Esophagus muscularis mucosa (tissue), 4 donors: ENCODE data around the gene TENT5A. TPM values are rescaled to one million over a fixed set of nuclear protein-coding genes. Genes with fewer than 3 reads are reported as not detected.

ENCODE experiments used
- DNase-seq: peaks from one replicate; pipeline ENCODE4 v3.0.0-alpha.2; 2017; ENCODE audit errors: extremely low spot score
- H3K27ac ChIP-seq, 4 donors: fragments of 200-600 bp; sonication (generic); replicated peaks in 1 of 4; 1 replicate in 3 of 4; 2 replicates in 1 of 4; pipeline ENCODE4 v1.5.1; 2016 to 2019; ENCODE audit warnings: mild to moderate bottlenecking in 1 of 4
- H3K27me3 ChIP-seq, 4 donors: fragments of 200-600 bp; sonication (generic); one replicate each; pipeline versions ENCODE4 v1.5.1 to v1.6.0; 2016 to 2019
- H3K36me3 ChIP-seq, 4 donors: fragments of 200-600 bp; sonication (generic); one replicate each; pipeline ENCODE4 v1.5.1; 2016 to 2019
- H3K4me1 ChIP-seq, 4 donors: fragments of 200-600 bp; sonication (generic); one replicate each; pipeline ENCODE4 v1.5.1; 2016 to 2019
- H3K4me3 ChIP-seq, 4 donors: fragments of 200-600 bp; sonication (generic); 1 replicate in 2 of 4; 2 replicates in 2 of 4; pipeline ENCODE4 v1.5.1; 2016 to 2019; ENCODE audit warnings: mild to moderate bottlenecking in 4 of 4, moderate library complexity in 1 of 4
- H3K9me3 ChIP-seq, 4 donors: fragments of 200-600 bp; sonication (generic); 1 replicate in 3 of 4; 2 replicates in 1 of 4; pipeline ENCODE4 v1.5.1; 2016 to 2019
- CTCF ChIP-seq, 3 experiments: fragments of 200-600 bp in 2 of 3; fragments of 450-650 bp in 1 of 3; sonication (generic) in 2 of 3; IDR thresholded peaks; one replicate each; pipeline ENCODE4 v1.5.1; 2017 to 2019; ENCODE audit warnings: antibody characterized with exemption in 3 of 3, mild to moderate bottlenecking in 2 of 3, moderate library complexity in 1 of 3
- EP300 ChIP-seq: sonication (generic); formaldehyde crosslinking; IDR thresholded peaks from one replicate; pipeline ENCODE4 v1.6.1; 2017; ENCODE audit warnings: antibody characterized with exemption
- POLR2A ChIP-seq: fragments of 450-650 bp; IDR thresholded peaks from one replicate; pipeline ENCODE4 v1.6.1; 2017; ENCODE audit warnings: antibody characterized with exemption, moderate library complexity, mild to moderate bottlenecking, low read depth
- POLR2AphosphoS5 ChIP-seq, 2 donors: sonication (generic); formaldehyde crosslinking; IDR thresholded peaks; one replicate each; pipeline ENCODE4 v1.6.1; 2017; ENCODE audit warnings: antibody characterized with exemption in 2 of 2
- WGBS: methylation state at CpG from one replicate; pipeline ENCODE4 v1.1.5; 2018; 5-methylcytosine and 5-hydroxymethylcytosine counted together
- intact Hi-C: fragments of 100-400 bp; cut with DNase I; formaldehyde crosslinking; loops from one replicate; pipeline ENCODE4 v1.15.1; 2023
- total RNA-seq, 4 donors: library from RNA; depleted of rRNA; stranded (reverse); fragments of >200 nt; gene quantifications; one replicate each; pipeline versions ENCODE4 v1.1.0 to v1.2.1, GENCODE V29; 2016

TENT5A gene
- total RNA-seq, 4 donors from 2014 or later, result 8.5 to 10.4 (median 9.6) TPM

GRCh38 chr6:81739230-81740195 is 13.0 kb downstream of the TENT5A start:
- H3K27ac ChIP-seq, result no peak overlapping the region
- WGBS, result 90% methylated on average over 6 of the region's 6 CpGs
- intact Hi-C loops, result no loop called here

GRCh38 chr6:81736428-81736827 is 16.1 kb downstream of the TENT5A start:
- intact Hi-C loops, result no loop called here
- Histone ChIP-seq H3K27ac (no peak overlapping the region), H3K9me3 (no peaks in the 10 kb centered on the region), H3K27me3 (no peaks in the 10 kb centered on the region), H3K36me3 (no peaks in the 10 kb centered on the region), H3K4me3 (no peak overlapping the region), H3K4me1 (no peaks in the 10 kb centered on the region)
- no peak for TF ChIP-seq CTCF (IDR thresholded peaks at IDR 0.05)
- no peak for TF ChIP-seq POLR2AphosphoS5 (IDR thresholded peaks at IDR 0.05)
- TF ChIP-seq POLR2A, result no peak
- no peak for TF ChIP-seq EP300
- DNase-seq, result no peak

More at GRCh38 chr6:81739230-81740195, 13.0 kb downstream of the TENT5A start:
- Histone ChIP-seq H3K36me3 (no peaks in the 10 kb centered on the region), H3K9me3 (no peaks in the 10 kb centered on the region), H3K4me3 (no peak overlapping the region), H3K27me3 (no peaks in the 10 kb centered on the region), H3K4me1 (no peaks in the 10 kb centered on the region)
- no peak for DNase-seq
- TF ChIP-seq EP300 (no peak), POLR2A (no peak), POLR2AphosphoS5 (IDR thresholded peaks at IDR 0.05) (no peak), CTCF (IDR thresholded peaks at IDR 0.05) (no peak)

- Histone ChIP-seq H3K27ac (no peak overlapping the region), H3K9me3 (no peaks in the 10 kb centered on the region), H3K27me3 (no peaks in the 10 kb centered on the region), H3K36me3 (no peaks in the 10 kb centered on the region), H3K4me1 (no peaks in the 10 kb centered on the region), H3K4me3 (no peak overlapping the region)
- no peak for DNase-seq
- intact Hi-C loops, result no loop called here
- 86% methylated on average over 1 of the region's 1 CpG for WGBS
- TF ChIP-seq POLR2AphosphoS5 (IDR thresholded peaks at IDR 0.05) (no peak), POLR2A (no peak)
These were observed 16.6 kb downstream of the TENT5A start for GRCh38 chr6:81735756-81736380.

- no peak overlapping the region for H3K4me3 ChIP-seq
- 91% methylated on average over 2 of the region's 2 CpGs for WGBS
- no peak for DNase-seq
- no peaks in the 10 kb centered on the region for H3K36me3 ChIP-seq
- H3K27ac ChIP-seq, result no peak overlapping the region
- TF ChIP-seq CTCF (IDR thresholded peaks at IDR 0.05) (no peak), POLR2A (no peak), EP300 (no peak), POLR2AphosphoS5 (IDR thresholded peaks at IDR 0.05) (no peak)
- intact Hi-C loops, result no loop called here
- H3K9me3 ChIP-seq, result no peaks in the 10 kb centered on the region
- H3K27me3 ChIP-seq, result no peaks in the 10 kb centered on the region
- H3K4me1 ChIP-seq, result no peaks in the 10 kb centered on the region
These were observed 17.9 kb downstream of the TENT5A start for GRCh38 chr6:81734500-81735150.

- Histone ChIP-seq H3K27me3 (no peaks in the 10 kb centered on the region), H3K4me3 (no peak overlapping the region), H3K4me1 (no peaks in the 10 kb centered on the region), H3K36me3 (no peaks in the 10 kb centered on the region), H3K27ac (no peak overlapping the region), H3K9me3 (no peaks in the 10 kb centered on the region)
- peak in 1 of 3 experiments; percentile 9 for TF ChIP-seq CTCF (IDR thresholded peaks at IDR 0.05)
- no peak for TF ChIP-seq POLR2AphosphoS5 (IDR thresholded peaks at IDR 0.05)
- intact Hi-C loops, result no loop called here
- WGBS, result 83% methylated on average over 2 of the region's 2 CpGs
- no peak for DNase-seq
These were observed 18.4 kb downstream of the TENT5A start for GRCh38 chr6:81734081-81734480.
